ENCODE data around the gene ITFG2.
"Not testable (repeated sequence)": the region's sequence is repeated elsewhere in the genome, so short reads cannot be mapped to it uniquely, and the experiment has no call there.

The ITFG2 gene

GRCh38 chr12:2864198-2864597 is 51.7 kb downstream of the ITFG2 start:
- no peak for DNase-seq

GRCh38 chr12:2868986-2869632 is 56.6 kb downstream of the ITFG2 start:
- not testable (repeated sequence) for DNase-seq
